Common myeloid progenitor, CD34-positive (primary cell): ENCODE measurements around the gene ST8SIA2.

Experiments
- CTCF ChIA-PET: fragments of 350-600 bp; sonication (Branson Sonifier 250); formaldehyde crosslinking; loops from one replicate; lab custom pipeline; 2021; ENCODE audit warnings: antibody characterized with exemption; lab: Charles Lee
- POLR2A ChIA-PET: fragments of 350-600 bp; sonication (Branson Sonifier 250); formaldehyde crosslinking; loops from one replicate; lab custom pipeline; 2021; ENCODE audit warnings: antibody characterized with exemption; lab: Charles Lee
- DNase-seq, 3 donors: peaks; one replicate each; pipeline versions ENCODE4 v3.0.0 to v3.0.0-alpha.2; 2013
- H3K27ac ChIP-seq, 2 experiments: 1 replicate in 1 of 2; 2 replicates in 1 of 2; pipeline ENCODE4 v1.7.0; 2013; ENCODE audit warnings: inconsistent platforms in 2 of 2, low read length in 2 of 2, mild to moderate bottlenecking in 2 of 2, low read depth in 1 of 2, moderate library complexity in 1 of 2; ENCODE audit not compliant: severe bottlenecking in 2 of 2, insufficient read depth in 1 of 2, poor library complexity in 1 of 2
- H3K27me3 ChIP-seq, 5 experiments: replicated peaks in 2 of 5; 1 replicate in 3 of 5; 2 replicates in 2 of 5; pipeline versions ENCODE4 v1.6.1 to v1.7.0; 2013; ENCODE audit warnings: low read length in 4 of 5, mild to moderate bottlenecking in 2 of 5, moderate library complexity in 2 of 5, inconsistent platforms in 1 of 5; ENCODE audit not compliant: insufficient read depth in 5 of 5, control insufficient read depth in 4 of 5
- H3K36me3 ChIP-seq, 4 experiments: 1 replicate in 2 of 4; 2 replicates in 2 of 4; pipeline versions ENCODE4 v1.6.1 to v1.7.0; 2013; ENCODE audit warnings: low read length in 3 of 4, control low read depth in 1 of 4, mild to moderate bottlenecking in 1 of 4; ENCODE audit not compliant: control insufficient read depth in 4 of 4, insufficient read depth in 4 of 4
- H3K4me1 ChIP-seq, 4 experiments: 1 replicate in 3 of 4; 2 replicates in 1 of 4; pipeline versions ENCODE4 v1.6.1 to v1.7.1; 2013; ENCODE audit warnings: low read length in 3 of 4, mild to moderate bottlenecking in 3 of 4, control low read depth in 1 of 4, inconsistent platforms in 1 of 4, moderate library complexity in 1 of 4; ENCODE audit not compliant: control insufficient read depth in 4 of 4, insufficient read depth in 4 of 4; ENCODE audit errors: control extremely low read depth in 1 of 4
- H3K4me3 ChIP-seq, 7 experiments: 1 replicate in 4 of 7; 2 replicates in 3 of 7; pipeline versions ENCODE4 v1.5.1 to v1.7.0; 2013; ENCODE audit warnings: mild to moderate bottlenecking in 7 of 7, low read length in 6 of 7, moderate library complexity in 6 of 7, inconsistent platforms in 2 of 7, low read depth in 2 of 7, control low read depth in 1 of 7; ENCODE audit not compliant: insufficient read depth in 4 of 7, control insufficient read depth in 1 of 7; ENCODE audit errors: extremely low read depth in 1 of 7
- H3K9me3 ChIP-seq, 5 experiments: 1 replicate in 4 of 5; 2 replicates in 1 of 5; pipeline versions ENCODE4 v1.6.1 to v1.7.1; 2013; ENCODE audit warnings: low read length in 4 of 5, mild to moderate bottlenecking in 2 of 5, inconsistent platforms in 1 of 5, low read depth in 1 of 5, moderate library complexity in 1 of 5; ENCODE audit not compliant: control insufficient read depth in 4 of 5, insufficient read depth in 2 of 5; ENCODE audit errors: control extremely low read depth in 1 of 5
- WGBS: methylation state at CpG from one replicate; pipeline ENCODE4 v1.1.5; 2013; ENCODE audit not compliant: insufficient coverage; 5-methylcytosine and 5-hydroxymethylcytosine counted together

Gene ST8SIA2

GRCh38 chr15:92429378-92430068 is 35.8 kb downstream of the ST8SIA2 start:
- Histone ChIP-seq H3K27ac (no peak overlapping the region), H3K4me1 (no peaks in the 10 kb centered on the region), H3K27me3 (peaks cover 0 to 4% (median 2%) of the 10 kb centered on the region in 5 experiments), H3K36me3 (no peaks in the 10 kb centered on the region), H3K4me3 (no peak overlapping the region), H3K9me3 (no peaks in the 10 kb centered on the region)
- DNase-seq: peak in 2 of 3 donors; percentile 4 to 6
- 88% methylated on average over 2 of the region's 2 CpGs for WGBS
- CTCF ChIA-PET: no interaction called here
- POLR2A ChIA-PET: no interaction called here

DNA sequence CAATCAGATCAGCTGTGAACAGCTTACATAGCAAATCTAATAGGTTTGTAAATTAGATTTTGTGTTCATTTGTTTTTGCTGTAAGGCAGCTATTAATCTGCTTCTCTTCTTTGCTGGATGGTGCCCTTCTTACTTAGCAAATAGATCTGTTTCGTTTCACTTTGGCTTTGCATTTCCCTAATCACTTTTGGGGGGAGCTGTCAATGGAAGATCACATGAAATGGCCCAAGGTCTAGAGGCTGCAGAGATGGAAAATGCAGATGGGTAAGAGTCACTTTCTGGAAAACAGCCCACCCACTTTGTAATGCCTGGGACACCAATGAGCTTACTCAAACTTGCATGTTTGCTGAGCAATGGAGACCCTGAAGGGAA is 36.4 kb downstream of the ST8SIA2 start:
- Histone ChIP-seq H3K36me3 (no peaks in the 10 kb centered on the region), H3K4me3 (no peak overlapping the region), H3K27me3 (peaks cover 0 to 4% (median 3%) of the 10 kb centered on the region in 5 experiments), H3K4me1 (no peaks in the 10 kb centered on the region), H3K27ac (no peak overlapping the region), H3K9me3 (no peaks in the 10 kb centered on the region)
- ChIA-PET CTCF (no interaction called here), POLR2A (no interaction called here)
- WGBS: 67% methylated on average over 1 of the region's 1 CpG
- DNase-seq: no peak

- no peaks in the 10 kb centered on the region for H3K9me3 ChIP-seq
- H3K4me3 ChIP-seq: no peak overlapping the region
- peaks cover 0 to 10% (median 0%) of the 10 kb centered on the region in 5 experiments for H3K27me3 ChIP-seq
- POLR2A ChIA-PET: no interaction called here
- no peaks in the 10 kb centered on the region for H3K36me3 ChIP-seq
- CTCF ChIA-PET: no interaction called here
- no peaks in the 10 kb centered on the region for H3K4me1 ChIP-seq
- no peak overlapping the region for H3K27ac ChIP-seq
- WGBS: 87% methylated on average over 3 of the region's 3 CpGs
- DNase-seq: no peak
These were observed 41.5 kb downstream of the ST8SIA2 start for GRCh38 chr15:92435145-92435544.

DNA sequence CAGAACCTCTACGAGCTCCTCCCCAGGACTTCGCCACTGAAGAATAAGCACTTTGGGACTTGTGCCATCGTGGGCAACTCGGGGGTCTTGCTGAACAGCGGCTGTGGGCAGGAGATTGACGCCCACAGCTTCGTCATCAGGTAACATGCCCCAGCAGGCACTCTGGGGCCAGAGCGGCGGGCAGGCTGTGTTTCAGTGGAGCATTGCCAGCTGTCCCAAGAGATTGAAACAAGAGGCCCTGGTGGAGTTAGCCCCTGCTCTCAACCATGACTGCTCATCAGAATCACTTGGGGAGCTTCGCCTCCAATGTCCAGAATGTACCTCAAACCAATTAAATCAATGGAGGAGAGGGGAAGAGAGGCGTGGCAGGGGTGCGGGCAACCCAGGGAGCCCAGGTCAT is 44.8 kb downstream of the ST8SIA2 start:
- H3K36me3 ChIP-seq: no peaks in the 10 kb centered on the region
- no peak overlapping the region for H3K27ac ChIP-seq
- no peaks in the 10 kb centered on the region for H3K9me3 ChIP-seq
- 97% methylated on average over 10 of the region's 12 CpGs for WGBS
- H3K4me1 ChIP-seq: no peaks in the 10 kb centered on the region
- peaks cover 0 to 10% (median 0%) of the 10 kb centered on the region in 5 experiments for H3K27me3 ChIP-seq
- no peak overlapping the region for H3K4me3 ChIP-seq
- CTCF ChIA-PET: no interaction called here
- POLR2A ChIA-PET: interaction anchor here (0.6 kb wide), 1 partner anchor 62 kb away, joined by 7 read pairs; no protein-coding TSS in a partner anchor
- no peak for DNase-seq

DNA sequence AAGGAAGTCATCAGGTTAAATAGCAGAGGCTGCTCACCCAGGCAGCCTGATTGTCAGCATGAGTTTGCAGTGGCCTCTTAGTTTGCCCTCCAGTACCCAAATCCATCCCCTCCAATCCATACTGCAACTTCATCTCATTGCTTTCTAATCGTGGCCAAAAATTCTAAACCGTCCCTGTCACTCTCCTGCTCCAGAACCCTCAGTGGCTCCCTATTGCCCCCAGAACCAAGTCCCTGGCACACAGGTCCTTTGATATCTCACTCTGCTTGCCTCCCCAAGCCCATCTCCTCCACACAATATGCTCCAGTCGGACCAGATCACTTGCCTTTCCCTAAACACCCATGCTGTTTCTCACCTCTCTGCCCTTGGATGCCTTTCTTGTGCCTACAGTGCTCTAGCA is 49.7 kb downstream of the ST8SIA2 start:
- Histone ChIP-seq H3K4me3 (no peak overlapping the region), H3K27ac (no peak overlapping the region), H3K4me1 (no peaks in the 10 kb centered on the region), H3K9me3 (peaks cover 0 to 2% (median 0%) of the 10 kb centered on the region in 5 experiments), H3K36me3 (no peaks in the 10 kb centered on the region), H3K27me3 (peaks cover 0 to 4% (median 0%) of the 10 kb centered on the region in 5 experiments)
- ChIA-PET CTCF (no interaction called here), POLR2A (no interaction called here)
- no peak for DNase-seq
- WGBS: 100% methylated on average over 2 of the region's 3 CpGs

DNA sequence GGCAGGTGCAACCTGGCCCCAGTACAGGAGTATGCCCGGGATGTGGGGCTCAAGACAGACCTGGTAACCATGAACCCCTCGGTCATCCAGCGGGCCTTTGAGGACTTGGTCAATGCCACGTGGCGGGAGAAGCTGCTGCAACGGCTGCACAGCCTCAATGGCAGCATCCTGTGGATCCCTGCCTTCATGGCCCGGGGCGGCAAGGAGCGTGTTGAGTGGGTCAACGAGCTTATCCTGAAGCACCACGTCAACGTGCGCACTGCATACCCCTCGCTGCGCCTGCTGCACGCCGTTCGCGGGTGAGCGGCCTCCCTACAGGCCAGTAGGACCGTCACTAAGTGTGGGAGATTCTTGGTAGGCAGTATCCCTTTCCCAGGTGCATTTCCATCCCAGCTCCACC is 51.0 kb downstream of the ST8SIA2 start:
- ChIA-PET CTCF (interaction anchor here (0.5 kb wide), 1 partner anchor 12 kb away, joined by 3 read pairs; no protein-coding TSS in a partner anchor), POLR2A (no interaction called here)
- no peak overlapping the region for H3K27ac ChIP-seq
- 96% methylated on average over 21 of the region's 21 CpGs for WGBS
- H3K4me1 ChIP-seq: no peaks in the 10 kb centered on the region
- H3K36me3 ChIP-seq: no peaks in the 10 kb centered on the region
- H3K4me3 ChIP-seq: no peak overlapping the region
- H3K27me3 ChIP-seq: peaks cover 0 to 2% (median 0%) of the 10 kb centered on the region in 5 experiments
- peaks cover 0 to 2% (median 0%) of the 10 kb centered on the region in 5 experiments for H3K9me3 ChIP-seq
- no peak for DNase-seq

GRCh38 chr15:92448370-92448769 is 54.7 kb downstream of the ST8SIA2 start:
- Histone ChIP-seq H3K27me3 (peaks cover 0 to 2% (median 0%) of the 10 kb centered on the region in 5 experiments), H3K4me3 (no peak overlapping the region), H3K4me1 (no peaks in the 10 kb centered on the region), H3K36me3 (no peaks in the 10 kb centered on the region), H3K27ac (no peak overlapping the region), H3K9me3 (peaks cover 0 to 2% (median 0%) of the 10 kb centered on the region in 5 experiments)
- WGBS: 99% methylated on average over 6 of the region's 6 CpGs
- ChIA-PET CTCF (no interaction called here), POLR2A (no interaction called here)
- DNase-seq: no peak
